Measurements from ENCODE around the gene FLAD1.

Gene FLAD1

DNA sequence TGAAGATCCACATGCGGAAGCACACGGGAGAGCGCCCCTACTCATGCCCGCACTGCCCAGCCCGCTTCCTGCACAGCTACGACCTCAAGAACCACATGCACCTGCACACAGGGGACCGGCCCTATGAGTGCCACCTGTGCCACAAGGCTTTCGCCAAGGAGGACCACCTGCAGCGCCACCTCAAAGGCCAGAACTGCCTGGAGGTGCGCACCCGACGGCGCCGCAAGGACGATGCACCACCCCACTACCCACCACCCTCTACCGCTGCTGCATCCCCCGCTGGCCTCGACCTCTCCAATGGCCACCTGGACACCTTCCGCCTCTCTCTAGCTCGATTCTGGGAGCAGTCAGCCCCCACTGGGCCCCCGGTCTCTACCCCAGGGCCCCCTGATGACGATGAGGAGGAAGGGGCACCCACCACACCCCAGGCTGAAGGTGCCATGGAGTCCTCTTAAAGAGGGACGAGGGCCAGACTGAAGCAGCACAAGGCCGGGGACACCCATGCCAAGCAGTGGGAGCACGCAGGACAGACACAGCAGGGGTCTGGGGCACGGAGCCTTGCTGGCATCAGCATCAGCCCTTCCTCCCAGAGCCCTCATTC lies 33.2 kb downstream of the FLAD1 start:
- H3K27ac ChIP-seq (ENCODE audit: low read depth in 2 of 2, low read length in 2 of 2), result peak overlapping the region; percentile 92 to 93
- no peaks in the 10 kb centered on the region for H3K27me3 ChIP-seq (ENCODE audit: control insufficient read depth in 2 of 2, insufficient read depth in 2 of 2, low read length in 2 of 2)
- H3K4me1 ChIP-seq (ENCODE audit: control insufficient read depth in 2 of 2, insufficient read depth in 2 of 2, low read length in 2 of 2), result peaks cover 47 to 49% of the 10 kb centered on the region in 2 donors
- H3K4me3 ChIP-seq (ENCODE audit: low read length in 2 of 2), result no peak overlapping the region
- H3K9me3 ChIP-seq (ENCODE audit: control insufficient read depth in 2 of 2, low read length in 2 of 2), result no peaks in the 10 kb centered on the region
- H3K9ac ChIP-seq (ENCODE audit: low read depth in 1 of 2, low read length in 2 of 2), result peak overlapping the region; percentile 70 to 74
- H3K36me3 ChIP-seq (ENCODE audit: control insufficient read depth in 2 of 2, insufficient read depth in 2 of 2, low read length in 2 of 2), result peaks cover 36 to 41% of the 10 kb centered on the region in 2 donors

GRCh38 chr1:155017041-155017945 lies 34.1 kb downstream of the FLAD1 start:
- Histone ChIP-seq H3K9ac (ENCODE audit: low read depth in 1 of 2, low read length in 2 of 2) (peak overlapping the region; percentile 70 to 74), H3K4me3 (ENCODE audit: low read length in 2 of 2) (peak overlapping the region; percentile 36 to 59), H3K27ac (ENCODE audit: low read depth in 2 of 2, low read length in 2 of 2) (peak overlapping the region; percentile 92 to 93), H3K9me3 (ENCODE audit: control insufficient read depth in 2 of 2, low read length in 2 of 2) (no peaks in the 10 kb centered on the region), H3K27me3 (ENCODE audit: control insufficient read depth in 2 of 2, insufficient read depth in 2 of 2, low read length in 2 of 2) (no peaks in the 10 kb centered on the region), H3K36me3 (ENCODE audit: control insufficient read depth in 2 of 2, insufficient read depth in 2 of 2, low read length in 2 of 2) (peaks cover 36 to 41% of the 10 kb centered on the region in 2 donors), H3K4me1 (ENCODE audit: control insufficient read depth in 2 of 2, insufficient read depth in 2 of 2, low read length in 2 of 2) (peaks cover 37 to 41% of the 10 kb centered on the region in 2 donors)

DNA sequence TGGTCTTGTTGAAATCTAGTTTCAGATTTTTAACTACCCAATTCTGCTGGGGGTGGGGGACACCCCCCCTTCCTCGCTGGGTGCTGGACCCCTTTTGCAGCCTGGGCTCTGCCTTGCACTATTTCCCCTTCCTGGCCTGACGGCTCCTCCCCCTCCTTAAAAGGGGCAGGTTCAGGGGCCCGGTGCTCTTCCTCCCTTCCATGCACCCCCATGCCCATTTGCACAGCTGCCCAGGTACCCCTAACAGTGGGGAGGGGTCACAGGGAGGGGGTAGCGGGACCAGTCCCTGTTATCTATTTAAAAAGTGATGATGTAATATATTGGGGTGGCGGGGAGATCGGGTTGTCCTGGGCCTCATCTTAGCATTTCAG lies 34.8 kb downstream of the FLAD1 start:
- Histone ChIP-seq H3K4me1 (ENCODE audit: control insufficient read depth in 2 of 2, insufficient read depth in 2 of 2, low read length in 2 of 2) (peaks cover 31 to 37% of the 10 kb centered on the region in 2 donors), H3K36me3 (ENCODE audit: control insufficient read depth in 2 of 2, insufficient read depth in 2 of 2, low read length in 2 of 2) (peaks cover 32 to 41% of the 10 kb centered on the region in 2 donors), H3K27me3 (ENCODE audit: control insufficient read depth in 2 of 2, insufficient read depth in 2 of 2, low read length in 2 of 2) (no peaks in the 10 kb centered on the region), H3K4me3 (ENCODE audit: low read length in 2 of 2) (peak overlapping the region; percentile 36 to 59), H3K9me3 (ENCODE audit: control insufficient read depth in 2 of 2, low read length in 2 of 2) (no peaks in the 10 kb centered on the region), H3K9ac (ENCODE audit: low read depth in 1 of 2, low read length in 2 of 2) (peak overlapping the region; percentile 52 to 74), H3K27ac (ENCODE audit: low read depth in 2 of 2, low read length in 2 of 2) (peak overlapping the region; percentile 92 to 93)

GRCh38 chr1:155018617-155019348 lies 35.6 kb downstream of the FLAD1 start:
- Histone ChIP-seq H3K9me3 (ENCODE audit: control insufficient read depth in 2 of 2, low read length in 2 of 2) (no peaks in the 10 kb centered on the region), H3K27me3 (ENCODE audit: control insufficient read depth in 2 of 2, insufficient read depth in 2 of 2, low read length in 2 of 2) (no peaks in the 10 kb centered on the region), H3K36me3 (ENCODE audit: control insufficient read depth in 2 of 2, insufficient read depth in 2 of 2, low read length in 2 of 2) (peaks cover 28 to 40% of the 10 kb centered on the region in 2 donors), H3K4me1 (ENCODE audit: control insufficient read depth in 2 of 2, insufficient read depth in 2 of 2, low read length in 2 of 2) (peaks cover 24 to 32% of the 10 kb centered on the region in 2 donors), H3K27ac (ENCODE audit: low read depth in 2 of 2, low read length in 2 of 2) (no peak overlapping the region), H3K9ac (ENCODE audit: low read depth in 1 of 2, low read length in 2 of 2) (peak overlapping the region in 1 of 2 donors; percentile 32), H3K4me3 (ENCODE audit: low read length in 2 of 2) (no peak overlapping the region)

DNA sequence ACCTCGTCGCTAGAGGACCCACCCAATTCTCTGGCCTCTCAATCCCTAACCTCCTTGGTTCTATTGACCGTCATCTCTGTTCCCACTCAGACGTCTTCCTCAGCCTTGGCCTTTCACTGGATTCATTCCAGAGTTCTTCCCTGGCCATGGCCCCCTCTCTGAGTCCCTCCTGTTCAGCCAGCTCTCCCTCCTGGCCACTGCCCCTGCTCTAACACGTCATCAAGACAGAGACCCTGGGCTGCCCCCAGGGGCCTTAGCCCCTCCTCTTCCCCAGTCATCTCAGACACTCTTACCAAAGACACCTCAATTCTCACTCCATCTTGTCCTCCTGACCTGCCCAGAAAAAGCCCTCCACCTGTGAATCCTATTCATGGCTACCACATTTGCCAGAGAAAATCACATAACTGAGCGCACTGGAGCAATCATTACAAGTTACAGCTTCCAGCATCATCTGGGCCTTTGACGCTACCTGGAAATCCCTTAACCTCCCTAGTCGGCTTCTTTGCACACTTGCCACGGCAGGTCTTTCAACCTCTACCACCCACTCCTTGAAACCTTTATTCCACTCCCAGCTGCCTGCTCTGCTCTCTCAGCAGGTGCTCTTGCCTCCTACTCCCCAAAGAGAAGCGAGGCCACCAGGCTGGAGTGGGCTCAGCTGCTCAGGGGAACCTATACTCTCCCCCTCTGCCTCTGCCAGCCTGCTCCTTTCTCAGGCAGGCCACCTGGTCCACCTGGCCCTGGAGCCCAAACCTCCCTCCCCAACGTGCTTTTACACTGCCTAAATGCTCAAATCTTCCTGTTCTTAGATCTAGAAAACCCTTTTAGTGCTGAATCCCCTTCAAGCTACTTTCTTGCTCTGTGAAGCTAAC lies 36.5 kb downstream of the FLAD1 start:
- H3K4me3 ChIP-seq (ENCODE audit: low read length in 2 of 2), result no peak overlapping the region
- H3K9me3 ChIP-seq (ENCODE audit: control insufficient read depth in 2 of 2, low read length in 2 of 2), result no peaks in the 10 kb centered on the region
- H3K9ac ChIP-seq (ENCODE audit: low read depth in 1 of 2, low read length in 2 of 2), result no peak overlapping the region
- H3K4me1 ChIP-seq (ENCODE audit: control insufficient read depth in 2 of 2, insufficient read depth in 2 of 2, low read length in 2 of 2), result peaks cover 20 to 29% of the 10 kb centered on the region in 2 donors
- no peaks in the 10 kb centered on the region for H3K27me3 ChIP-seq (ENCODE audit: control insufficient read depth in 2 of 2, insufficient read depth in 2 of 2, low read length in 2 of 2)
- peaks cover 19 to 31% of the 10 kb centered on the region in 2 donors for H3K36me3 ChIP-seq (ENCODE audit: control insufficient read depth in 2 of 2, insufficient read depth in 2 of 2, low read length in 2 of 2)
- no peak overlapping the region for H3K27ac ChIP-seq (ENCODE audit: low read depth in 2 of 2, low read length in 2 of 2)

DNA sequence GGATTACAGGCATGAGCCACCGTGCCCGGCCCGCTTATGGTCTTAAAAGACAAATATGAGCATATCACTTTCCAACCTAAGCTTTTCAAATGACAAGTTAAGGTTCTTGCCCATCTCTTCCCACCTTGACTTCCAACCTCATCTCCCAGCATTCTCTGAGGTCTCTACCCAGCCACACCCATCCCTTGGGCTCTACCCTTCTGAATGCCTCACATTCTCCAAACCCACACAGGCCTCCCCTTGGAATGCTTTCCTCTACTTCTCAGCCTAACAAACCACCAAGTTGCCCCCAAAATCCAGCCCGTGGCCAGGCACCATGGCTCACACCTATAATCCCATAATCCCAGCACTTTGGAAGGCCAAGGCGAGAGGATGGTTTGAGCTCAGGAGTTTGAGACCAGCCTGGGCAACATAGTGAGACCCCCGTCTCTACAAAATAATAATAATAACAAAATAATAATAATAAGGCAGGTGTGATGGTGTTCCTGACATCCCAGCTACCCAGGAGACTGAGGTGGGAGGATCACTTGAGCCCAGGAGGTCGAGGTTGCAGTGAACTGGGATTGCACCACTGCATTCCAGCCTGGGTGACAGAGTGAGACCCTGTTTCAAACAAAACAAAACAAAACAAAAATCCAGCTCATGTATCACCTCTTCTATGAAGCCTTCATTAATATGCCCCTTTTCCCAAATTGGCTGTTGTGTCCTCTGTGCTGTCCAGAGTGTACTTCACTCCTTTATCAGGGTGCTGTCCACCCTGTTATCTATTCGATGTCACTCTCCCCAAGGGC lies 39.2 kb downstream of the FLAD1 start:
- Histone ChIP-seq H3K9me3 (ENCODE audit: control insufficient read depth in 2 of 2, low read length in 2 of 2) (no peaks in the 10 kb centered on the region), H3K27me3 (ENCODE audit: control insufficient read depth in 2 of 2, insufficient read depth in 2 of 2, low read length in 2 of 2) (no peaks in the 10 kb centered on the region), H3K9ac (ENCODE audit: low read depth in 1 of 2, low read length in 2 of 2) (no peak overlapping the region), H3K4me1 (ENCODE audit: control insufficient read depth in 2 of 2, insufficient read depth in 2 of 2, low read length in 2 of 2) (peaks cover 7 to 11% of the 10 kb centered on the region in 2 donors), H3K4me3 (ENCODE audit: low read length in 2 of 2) (no peak overlapping the region), H3K36me3 (ENCODE audit: control insufficient read depth in 2 of 2, insufficient read depth in 2 of 2, low read length in 2 of 2) (peaks cover 0 to 11% of the 10 kb centered on the region in 2 donors), H3K27ac (ENCODE audit: low read depth in 2 of 2, low read length in 2 of 2) (no peak overlapping the region)

DNA sequence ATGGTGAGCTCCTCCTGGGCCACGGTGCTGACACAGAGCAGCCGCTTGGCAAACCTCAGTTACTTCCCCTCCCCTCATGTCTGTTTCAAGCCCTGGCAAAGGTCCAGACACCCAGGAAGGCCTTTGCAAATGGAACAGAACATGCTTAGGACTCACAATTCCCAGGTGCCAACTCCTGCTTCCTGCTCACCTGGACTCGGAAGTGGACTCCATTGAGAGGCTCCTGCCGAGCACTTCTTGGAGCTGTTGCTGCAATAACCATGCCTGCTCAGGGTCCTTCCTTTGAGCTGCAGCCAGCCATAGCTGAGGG lies 39.7 kb downstream of the FLAD1 start:
- no peak overlapping the region for H3K4me3 ChIP-seq (ENCODE audit: low read length in 2 of 2)
- H3K27ac ChIP-seq (ENCODE audit: low read depth in 2 of 2, low read length in 2 of 2), result no peak overlapping the region
- no peak overlapping the region for H3K9ac ChIP-seq (ENCODE audit: low read depth in 1 of 2, low read length in 2 of 2)
- no peaks in the 10 kb centered on the region for H3K27me3 ChIP-seq (ENCODE audit: control insufficient read depth in 2 of 2, insufficient read depth in 2 of 2, low read length in 2 of 2)
- H3K4me1 ChIP-seq (ENCODE audit: control insufficient read depth in 2 of 2, insufficient read depth in 2 of 2, low read length in 2 of 2), result peaks cover 3 to 6% of the 10 kb centered on the region in 2 donors
- peaks cover 0 to 11% of the 10 kb centered on the region in 2 donors for H3K36me3 ChIP-seq (ENCODE audit: control insufficient read depth in 2 of 2, insufficient read depth in 2 of 2, low read length in 2 of 2)
- no peaks in the 10 kb centered on the region for H3K9me3 ChIP-seq (ENCODE audit: control insufficient read depth in 2 of 2, low read length in 2 of 2)

DNA sequence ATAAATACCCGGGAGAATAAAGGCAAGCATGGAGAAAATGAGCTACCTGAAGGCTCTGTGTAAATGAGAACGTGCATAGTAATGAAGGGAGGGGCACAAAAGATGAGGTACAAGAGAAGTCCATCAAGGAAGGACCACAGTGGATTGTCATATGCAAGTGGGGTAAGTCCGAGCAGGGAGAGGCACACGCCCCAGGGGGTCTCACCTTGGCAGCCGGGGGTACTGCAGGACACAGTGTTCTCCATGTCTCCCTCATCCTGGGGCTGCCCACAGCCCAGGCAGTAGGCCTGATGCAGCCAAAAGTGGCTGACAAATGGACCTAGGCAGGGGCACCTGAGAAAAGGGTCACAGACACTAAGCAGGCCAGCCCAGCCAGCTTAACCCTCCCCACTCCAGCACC lies 40.5 kb downstream of the FLAD1 start:
- H3K36me3 ChIP-seq (ENCODE audit: control insufficient read depth in 2 of 2, insufficient read depth in 2 of 2, low read length in 2 of 2), result peaks cover 0 to 8% of the 10 kb centered on the region in 2 donors
- no peak overlapping the region for H3K9ac ChIP-seq (ENCODE audit: low read depth in 1 of 2, low read length in 2 of 2)
- no peak overlapping the region for H3K27ac ChIP-seq (ENCODE audit: low read depth in 2 of 2, low read length in 2 of 2)
- peaks cover 0 to 3% of the 10 kb centered on the region in 2 donors for H3K4me1 ChIP-seq (ENCODE audit: control insufficient read depth in 2 of 2, insufficient read depth in 2 of 2, low read length in 2 of 2)
- H3K27me3 ChIP-seq (ENCODE audit: control insufficient read depth in 2 of 2, insufficient read depth in 2 of 2, low read length in 2 of 2), result no peaks in the 10 kb centered on the region
- H3K4me3 ChIP-seq (ENCODE audit: low read length in 2 of 2), result no peak overlapping the region
- H3K9me3 ChIP-seq (ENCODE audit: control insufficient read depth in 2 of 2, low read length in 2 of 2), result no peaks in the 10 kb centered on the region

- peaks cover 0 to 2% of the 10 kb centered on the region in 2 donors for H3K36me3 ChIP-seq (ENCODE audit: control insufficient read depth in 2 of 2, insufficient read depth in 2 of 2, low read length in 2 of 2)
- H3K4me3 ChIP-seq (ENCODE audit: low read length in 2 of 2), result no peak overlapping the region
- no peaks in the 10 kb centered on the region for H3K9me3 ChIP-seq (ENCODE audit: control insufficient read depth in 2 of 2, low read length in 2 of 2)
- peaks cover 0 to 3% of the 10 kb centered on the region in 2 donors for H3K4me1 ChIP-seq (ENCODE audit: control insufficient read depth in 2 of 2, insufficient read depth in 2 of 2, low read length in 2 of 2)
- H3K27ac ChIP-seq (ENCODE audit: low read depth in 2 of 2, low read length in 2 of 2), result no peak overlapping the region
- no peaks in the 10 kb centered on the region for H3K27me3 ChIP-seq (ENCODE audit: control insufficient read depth in 2 of 2, insufficient read depth in 2 of 2, low read length in 2 of 2)
- no peak overlapping the region for H3K9ac ChIP-seq (ENCODE audit: low read depth in 1 of 2, low read length in 2 of 2)
These were observed 41.2 kb downstream of the FLAD1 start for GRCh38 chr1:155024315-155024714.
